Nucleus accumbens (tissue), 56 donors: ENCODE results near the gene ADGRL3.

ENCODE experiments used
- DNase-seq, 56 donors: peaks; one replicate each; lab custom pipeline; 2025; lab: John Stamatoyannopoulos, UW

The ADGRL3 gene

DNA sequence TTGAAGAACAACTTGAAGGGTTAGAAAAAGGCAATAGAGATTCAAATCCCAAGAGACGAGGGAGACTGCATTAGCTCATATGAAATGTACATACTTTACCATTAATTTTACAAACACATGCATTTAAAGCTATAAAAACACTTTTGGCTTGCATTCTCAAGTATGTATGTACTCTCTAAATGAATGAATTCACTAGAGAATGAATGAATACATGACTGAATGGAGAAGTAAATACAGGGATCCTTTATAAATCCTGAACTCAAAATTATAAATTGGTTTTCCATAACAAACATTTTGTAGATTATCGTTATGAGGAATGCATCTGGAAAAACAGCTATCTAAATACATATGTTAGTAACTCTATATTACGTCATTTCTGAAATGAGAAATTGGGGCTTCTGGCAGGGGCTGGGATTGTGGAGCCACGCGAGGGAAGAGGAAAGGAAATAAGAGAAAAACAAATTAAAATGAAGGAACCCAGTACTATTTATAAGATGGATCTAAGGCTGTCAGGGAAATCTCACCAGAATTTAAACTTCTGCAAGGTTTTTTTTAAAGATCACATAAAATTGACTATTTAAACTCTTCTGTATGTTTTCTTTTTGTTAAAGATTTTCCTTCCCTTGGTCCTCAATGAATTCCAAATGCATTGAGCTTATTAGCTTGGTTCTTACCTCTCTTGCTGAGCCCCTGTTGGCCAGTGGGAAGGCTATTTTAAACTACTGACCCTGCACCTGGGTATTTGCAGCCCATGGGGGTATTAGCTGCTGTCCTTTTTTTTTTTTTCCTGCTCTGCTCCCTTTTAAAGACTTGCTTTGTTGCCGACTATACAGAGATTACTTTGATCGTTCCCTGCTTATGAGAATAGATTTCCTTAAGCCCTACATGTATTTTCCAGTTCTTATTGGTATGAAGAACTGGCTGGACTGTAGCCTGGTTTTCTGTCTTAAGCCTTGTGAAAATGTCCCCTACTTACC, 207.8 kb downstream of the ADGRL3 start:
- DNase-seq, result no peak

DNA sequence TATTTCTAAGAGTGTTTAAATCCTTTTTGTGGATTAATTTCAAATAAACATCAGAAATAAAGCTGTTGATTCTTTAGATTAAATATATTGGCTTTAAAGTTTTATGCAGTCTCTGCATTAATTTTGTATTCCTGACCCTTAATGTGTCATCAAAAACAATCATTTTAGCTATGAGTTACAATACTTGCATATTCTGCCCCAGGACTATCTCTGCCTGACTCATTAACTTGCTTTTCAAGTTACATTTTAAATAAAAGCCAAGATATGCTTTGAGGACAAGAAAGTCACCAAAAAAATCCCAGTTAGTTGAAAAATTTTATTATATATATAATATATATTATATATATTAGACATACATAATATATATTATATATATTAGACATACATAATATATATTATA, 208.7 kb downstream of the ADGRL3 start:
- DNase-seq, result no peak

DNA sequence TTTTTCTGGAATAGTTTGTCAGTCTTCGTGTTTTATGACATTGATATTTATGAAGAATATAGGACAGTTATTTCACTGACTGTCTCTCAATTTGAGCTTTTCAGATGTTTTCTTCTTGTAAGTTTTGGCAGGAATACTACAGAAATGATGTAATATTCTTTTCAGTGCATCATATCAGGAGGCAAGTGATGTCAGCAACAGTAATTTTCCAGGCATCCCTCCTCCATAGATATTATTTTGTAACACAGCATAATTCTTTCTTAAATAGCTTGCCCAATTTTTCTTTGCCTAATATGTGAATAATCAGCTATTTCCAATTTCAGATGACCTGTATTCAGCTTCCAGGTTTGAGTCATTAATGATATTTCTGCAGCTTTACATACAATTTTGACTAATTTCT, 211.1 kb downstream of the ADGRL3 start:
- no peak for DNase-seq

DNA sequence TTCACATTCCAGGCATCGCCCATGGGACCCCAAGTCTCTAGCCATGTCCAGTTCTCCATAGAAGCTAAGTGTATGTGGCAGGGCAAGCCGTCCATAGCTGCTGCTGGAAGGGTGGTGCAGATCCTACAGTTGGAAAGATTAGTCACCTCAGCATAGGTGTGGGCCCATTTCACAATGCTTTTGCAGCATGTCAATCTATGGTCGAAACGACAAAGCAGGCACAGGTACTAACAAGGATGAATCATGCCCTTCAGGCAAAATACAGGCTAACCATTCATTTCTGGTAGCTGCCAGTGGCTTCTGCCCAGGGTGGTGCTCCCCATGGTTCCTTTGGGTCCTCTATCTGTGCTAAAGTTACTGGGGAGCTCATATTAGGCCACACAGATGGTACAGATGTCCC, 225.2 kb downstream of the ADGRL3 start:
- no peak for DNase-seq

DNA sequence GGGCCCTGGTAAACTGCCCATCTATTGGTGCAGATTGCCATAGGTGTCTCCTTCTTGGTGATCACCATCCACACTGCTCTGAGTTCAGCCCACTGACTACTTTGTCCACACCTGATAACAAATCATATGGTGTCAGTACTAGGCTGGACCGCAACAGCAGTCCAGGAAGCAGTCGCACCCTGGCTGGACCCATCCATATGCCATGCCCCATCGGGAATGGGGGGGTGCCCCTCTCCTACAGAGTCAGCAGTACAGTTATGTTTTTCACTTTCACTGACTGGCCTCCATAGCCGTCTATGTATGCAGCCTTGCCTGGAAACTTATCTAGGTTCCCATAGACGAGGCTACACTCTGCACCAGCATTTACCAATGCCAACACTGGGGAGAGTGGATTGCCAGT, 226.1 kb downstream of the ADGRL3 start:
- no peak for DNase-seq

DNA sequence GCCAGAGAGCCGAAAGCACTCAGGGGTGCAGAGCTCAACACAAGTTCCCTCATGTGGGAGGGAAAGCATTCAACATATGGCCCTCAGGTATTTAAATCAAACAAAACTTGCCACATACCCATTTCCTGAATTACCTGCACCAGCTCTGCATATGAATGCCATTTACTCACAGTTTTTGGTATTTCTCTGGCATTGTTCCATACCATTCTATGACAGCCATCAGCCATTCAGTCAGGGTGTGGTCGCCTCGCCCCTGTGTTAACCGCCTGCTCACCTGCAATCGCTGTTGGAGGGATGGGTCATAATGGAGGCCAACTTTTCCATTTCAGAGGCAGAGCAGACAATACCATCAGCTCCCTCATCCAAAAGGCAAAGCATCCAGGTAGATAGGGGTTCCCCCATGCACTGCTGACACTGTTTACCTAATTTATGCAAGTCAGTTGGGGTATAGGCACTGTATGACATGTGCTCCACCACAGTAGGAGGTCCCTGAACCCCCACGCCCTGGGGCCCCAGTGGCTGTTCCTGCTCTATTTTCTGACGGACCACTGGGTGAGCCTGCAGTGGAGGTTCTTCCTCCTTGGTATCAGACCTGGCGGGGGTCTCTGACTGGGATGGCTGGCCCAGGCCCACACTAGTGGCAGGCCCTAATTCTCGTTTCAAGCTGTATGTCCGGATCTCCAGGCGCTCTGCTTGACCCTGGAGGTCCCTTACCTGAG, 227.1 kb downstream of the ADGRL3 start:
- no peak for DNase-seq

DNA sequence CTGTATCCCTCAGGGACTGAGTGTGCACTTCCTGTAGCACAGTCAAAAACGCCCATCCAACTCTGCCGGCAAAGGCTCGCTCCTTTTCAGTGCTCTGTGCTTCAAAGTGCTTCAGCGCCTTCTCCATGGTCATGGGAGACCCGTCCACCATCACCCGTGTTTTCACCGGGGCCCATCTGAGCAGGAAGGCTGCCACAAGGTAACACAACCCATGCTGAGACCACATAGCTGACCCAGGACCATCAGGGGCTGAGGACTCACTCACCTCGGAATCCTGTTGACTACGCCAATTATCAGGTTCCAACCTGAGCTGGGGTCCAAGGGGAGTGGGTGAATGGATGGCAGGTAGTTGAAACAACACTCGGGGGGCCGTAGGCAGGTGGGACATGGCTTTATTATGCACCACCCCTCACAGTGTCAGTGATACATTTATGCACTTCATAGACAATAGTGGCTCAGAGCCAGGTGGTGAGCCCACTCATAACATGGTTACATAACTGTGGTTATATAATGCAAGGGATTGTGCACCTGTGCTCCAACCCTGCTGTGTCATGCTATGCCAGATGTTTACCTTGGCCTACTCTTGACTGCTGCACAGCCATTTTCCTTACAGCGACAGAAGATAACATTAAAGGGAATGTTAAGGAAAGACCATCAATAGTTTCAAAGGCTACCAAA, 227.8 kb downstream of the ADGRL3 start:
- no peak for DNase-seq

DNA sequence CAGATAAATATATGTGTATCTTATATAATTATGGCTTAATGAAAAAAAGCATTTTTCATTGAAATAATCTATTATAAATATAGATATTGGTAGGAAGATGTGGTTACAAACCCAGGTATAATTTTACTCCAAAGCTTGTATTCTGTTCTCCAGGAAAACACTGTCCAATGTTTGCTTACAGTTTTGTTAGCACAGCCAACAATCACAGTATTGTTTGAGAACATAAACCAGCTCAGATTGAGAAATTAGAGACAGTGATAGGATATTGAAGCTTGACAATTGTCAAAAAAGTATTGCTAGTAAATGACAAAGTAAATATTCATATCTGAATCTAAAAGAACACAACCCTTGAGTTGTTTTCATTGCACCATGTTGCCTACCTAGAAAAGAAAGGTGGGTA, 228.8 kb downstream of the ADGRL3 start:
- no peak for DNase-seq

DNA sequence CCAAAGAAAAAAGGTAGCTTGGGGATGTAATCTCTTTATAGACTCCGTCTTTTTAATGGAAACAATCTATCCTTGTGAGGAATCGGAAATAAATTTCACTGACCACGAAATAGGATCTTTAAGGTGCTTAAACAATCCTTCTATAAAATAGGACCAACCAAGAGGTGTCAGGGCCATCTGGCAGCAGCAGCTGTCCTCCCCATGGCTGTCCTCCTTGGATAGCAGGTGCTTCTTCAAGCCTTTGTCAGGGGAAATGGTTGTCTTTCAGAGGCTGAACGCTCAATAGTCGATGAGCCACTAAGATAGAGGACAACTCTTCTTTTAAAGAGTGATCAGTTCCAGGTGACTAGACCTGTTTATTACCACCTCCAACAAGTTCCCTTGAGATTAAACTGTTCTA, 231.0 kb downstream of the ADGRL3 start:
- no peak for DNase-seq

DNA sequence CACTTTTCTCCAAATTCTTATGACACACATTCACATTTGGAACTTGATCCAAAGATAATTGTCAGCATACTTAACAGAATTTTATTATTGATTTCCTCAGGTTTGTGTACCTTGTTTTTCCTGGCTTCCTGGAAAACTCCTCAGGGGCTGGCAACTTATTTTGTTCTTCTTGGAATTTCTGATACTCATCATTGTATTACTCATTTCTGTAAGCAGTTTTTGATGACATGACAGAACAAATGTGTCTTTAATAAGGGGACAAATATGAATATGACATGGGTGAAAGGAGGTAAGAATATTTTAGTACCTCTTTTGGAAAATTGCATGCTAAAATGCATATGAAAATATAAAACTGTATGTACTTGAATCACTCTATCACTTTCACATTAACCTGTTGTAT, 237.8 kb downstream of the ADGRL3 start:
- no peak for DNase-seq

DNA sequence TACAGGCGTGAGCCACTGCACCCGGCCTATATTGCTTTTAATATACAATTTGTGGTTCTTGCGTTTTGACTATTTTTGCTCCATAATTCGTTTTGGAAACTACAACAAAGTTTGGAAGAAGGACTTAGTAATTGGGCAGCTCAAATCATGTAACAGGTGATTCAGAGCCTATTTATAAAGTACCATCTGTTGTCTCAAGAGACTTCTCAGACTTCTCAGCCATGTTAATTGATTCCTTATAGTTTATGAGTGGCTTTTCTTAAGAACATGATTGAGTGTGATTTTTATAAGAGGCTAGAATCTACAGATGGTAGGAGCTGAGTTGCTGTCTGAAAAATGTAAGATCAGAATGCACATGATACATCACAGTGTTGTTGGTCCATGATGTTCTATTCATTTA, 240.2 kb downstream of the ADGRL3 start:
- no peak for DNase-seq

DNA sequence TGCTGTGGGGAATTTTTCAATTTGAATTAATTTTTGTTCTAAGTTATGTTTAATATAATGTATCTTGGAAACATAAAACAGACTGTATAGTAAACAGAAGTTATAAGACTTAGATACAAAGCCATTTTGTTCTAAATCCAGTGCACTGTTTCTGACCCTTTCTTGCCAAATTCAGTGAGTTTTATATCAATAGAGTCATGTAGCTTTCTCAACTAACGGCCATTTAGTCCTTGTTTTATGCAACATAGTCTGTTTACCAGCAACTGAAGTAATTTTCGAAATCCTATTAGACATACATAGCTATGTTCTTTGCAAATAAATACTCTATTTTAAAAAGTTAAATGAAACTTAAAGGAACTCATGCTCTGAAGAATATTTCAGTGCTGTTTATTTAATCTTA, 242.8 kb downstream of the ADGRL3 start:
- DNase-seq, result no peak

DNA sequence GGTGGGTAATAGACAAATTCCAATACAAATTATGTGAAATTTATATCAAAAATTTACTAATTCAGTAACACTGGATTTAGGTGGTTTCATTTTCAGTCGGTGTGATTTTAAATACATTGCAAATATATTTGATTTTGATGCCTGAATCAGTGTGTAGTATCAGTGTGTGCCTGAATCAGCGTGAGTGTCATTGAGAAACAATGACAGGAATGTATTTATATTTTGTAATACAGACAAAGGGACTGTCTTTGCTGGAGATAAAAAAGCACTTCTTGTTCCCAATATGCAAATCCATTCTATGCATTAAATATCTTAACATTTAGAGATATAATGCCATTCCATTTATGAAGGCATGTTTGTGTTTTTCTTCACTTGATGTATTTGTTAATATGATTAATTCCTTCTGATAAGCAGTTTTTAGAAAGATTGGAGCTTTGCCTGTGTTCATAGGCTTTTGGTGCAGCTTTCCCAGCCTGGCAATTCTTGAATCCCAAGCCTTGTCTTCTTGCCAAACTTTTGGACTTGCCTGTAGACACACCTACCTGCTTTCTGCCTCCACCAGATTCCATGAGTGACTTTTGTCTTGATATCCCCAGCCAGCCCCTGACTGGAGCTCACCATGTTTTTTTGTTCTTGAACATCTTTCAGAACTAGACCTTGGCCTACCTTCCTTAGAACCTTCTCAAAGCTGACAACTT, 243.8 kb downstream of the ADGRL3 start:
- no peak for DNase-seq

DNA sequence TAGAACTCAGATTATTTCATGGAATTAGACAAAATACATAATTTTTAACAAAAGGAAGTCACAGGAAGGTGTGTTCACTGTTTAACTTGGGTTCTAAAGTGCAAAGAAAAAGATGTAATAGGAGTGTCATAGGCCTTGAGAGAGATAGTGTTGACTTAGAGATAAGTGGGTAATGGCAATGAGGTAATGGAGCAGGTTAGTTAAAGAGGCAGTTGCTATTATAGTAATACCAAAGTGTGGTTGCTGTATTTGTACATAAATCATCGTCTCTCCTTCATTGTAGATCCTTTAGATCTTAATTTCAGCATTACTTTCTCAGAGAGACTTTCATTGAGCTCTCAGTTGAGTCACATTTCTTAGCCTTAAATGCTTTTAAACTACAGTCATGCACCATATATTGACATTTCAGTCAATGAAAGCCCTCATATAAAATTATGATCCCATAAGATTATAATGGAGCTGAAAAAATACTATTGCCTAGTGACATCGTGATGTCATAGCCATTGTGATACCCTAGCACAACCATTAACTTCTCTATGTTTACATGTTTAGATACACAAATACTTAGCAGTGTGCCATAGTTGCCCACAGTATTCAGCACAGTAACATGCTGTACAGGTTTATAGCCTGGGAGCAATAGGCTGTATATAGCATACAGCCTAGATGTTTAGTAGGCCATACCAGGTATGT, 245.4 kb downstream of the ADGRL3 start:
- no peak for DNase-seq

DNA sequence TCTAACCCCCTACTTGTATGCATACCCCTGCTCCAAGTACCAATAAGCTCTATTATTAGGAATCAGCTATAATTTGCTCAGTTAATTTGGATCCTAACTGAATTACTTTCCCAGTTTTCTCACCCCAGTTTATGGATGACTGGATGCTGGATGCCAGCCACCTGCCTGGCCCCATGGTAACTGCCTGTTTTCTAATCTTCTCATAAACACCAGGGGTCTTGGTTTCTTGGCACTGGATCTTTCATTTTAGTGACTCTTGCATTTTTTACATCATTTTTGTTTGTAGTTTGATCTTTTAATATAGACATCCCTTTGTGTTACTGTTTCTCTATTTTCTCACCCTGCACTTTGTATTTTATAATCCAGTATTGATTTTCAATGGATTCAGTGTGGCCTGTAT, 246.8 kb downstream of the ADGRL3 start:
- no peak for DNase-seq

DNA sequence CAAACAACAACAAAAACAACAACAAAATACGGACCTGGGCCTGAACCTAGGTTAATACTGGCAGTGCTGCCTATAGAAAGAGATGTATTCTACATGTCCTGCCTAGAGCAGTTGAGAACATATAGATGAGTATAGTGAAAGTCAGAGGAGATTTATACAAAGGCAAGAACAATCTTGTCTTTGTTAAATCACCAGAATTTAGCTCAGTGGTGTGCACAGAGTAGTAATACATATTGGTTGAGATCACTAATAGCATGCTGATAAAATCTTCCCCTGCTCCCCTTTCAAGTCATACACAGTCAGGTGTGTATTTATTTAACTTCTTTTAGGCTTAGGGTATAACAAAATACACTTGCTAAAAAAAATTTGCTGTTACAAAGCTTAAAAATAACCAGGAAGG, 247.8 kb downstream of the ADGRL3 start:
- no peak for DNase-seq

DNA sequence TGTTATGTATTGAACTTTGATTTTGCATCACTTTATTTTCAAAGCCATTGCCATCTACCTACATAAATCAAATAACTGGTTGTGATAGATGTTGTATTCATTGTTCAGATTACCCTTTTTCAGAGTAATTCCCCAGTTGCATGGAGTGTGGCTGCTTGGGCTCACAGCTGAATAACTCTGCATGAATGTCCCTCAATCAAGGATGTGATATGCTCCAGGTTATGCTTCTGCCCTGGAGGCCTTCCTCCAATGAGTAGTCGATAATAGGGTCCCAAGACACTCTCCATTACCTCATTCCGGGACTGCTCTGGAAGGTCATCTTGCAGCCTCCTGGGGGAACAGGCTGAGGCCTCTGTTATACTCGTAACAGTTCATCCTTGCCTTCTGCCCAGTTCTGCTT, 251.8 kb downstream of the ADGRL3 start:
- DNase-seq, result no peak

DNA sequence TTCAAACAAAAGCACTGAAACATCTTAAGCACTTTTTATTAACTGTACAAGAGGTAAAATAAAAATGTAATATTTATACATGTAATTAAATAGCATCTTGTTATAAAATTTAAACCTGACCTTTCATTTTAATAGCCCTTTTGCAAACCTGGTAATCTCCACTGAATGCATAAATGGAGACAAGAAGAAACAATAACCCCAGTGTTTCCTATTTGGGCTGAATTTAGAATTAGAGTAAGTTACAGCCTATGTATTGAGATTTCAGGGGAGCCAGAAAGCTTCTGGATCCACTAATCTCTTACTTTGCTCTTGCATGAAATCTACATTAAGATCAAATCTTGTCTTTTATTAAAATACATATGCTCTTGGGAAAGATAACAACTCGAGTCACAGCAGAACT, 261.8 kb downstream of the ADGRL3 start:
- DNase-seq, result no peak

DNA sequence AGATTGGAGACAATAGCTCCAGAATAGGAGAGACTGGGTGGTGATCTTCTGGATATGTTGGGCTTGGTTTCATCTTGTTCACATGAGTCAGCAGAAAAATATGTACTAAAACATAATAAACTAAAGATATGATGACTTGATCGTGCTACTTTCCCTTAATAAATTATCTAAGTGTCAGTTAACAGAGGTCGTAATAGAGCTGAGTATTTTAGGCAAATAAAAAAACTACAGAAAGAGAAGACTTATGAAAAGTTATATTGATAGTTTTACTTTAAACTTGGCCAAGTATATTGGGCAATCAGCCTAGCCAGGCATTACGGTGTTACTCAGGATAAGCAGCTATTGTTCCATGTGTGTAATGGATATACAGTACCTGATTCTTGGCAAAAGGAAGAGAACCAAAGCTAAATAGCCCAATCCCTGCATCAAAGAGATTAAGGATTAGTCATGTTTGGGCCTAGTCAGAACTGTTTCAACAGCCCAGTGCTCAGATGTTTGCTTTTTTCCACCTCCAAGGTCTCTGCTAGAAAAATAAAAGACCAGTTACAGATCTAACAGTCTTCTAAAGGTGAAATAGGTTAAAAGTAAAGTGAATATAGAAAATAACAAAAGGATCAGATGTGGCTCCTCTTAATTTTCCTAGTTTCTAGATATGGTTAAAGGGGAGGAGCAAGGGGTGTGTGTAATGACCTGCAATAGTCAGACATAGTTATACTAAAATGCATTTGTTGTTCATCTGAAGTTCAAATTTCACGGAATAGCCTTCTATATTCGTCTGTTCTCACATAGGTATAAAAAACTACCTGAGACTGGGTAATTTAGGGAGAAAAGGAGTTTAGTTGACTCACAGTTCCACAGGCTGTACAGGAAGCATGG, 262.6 kb downstream of the ADGRL3 start:
- DNase-seq, result no peak
